DOHH2 (cell line): Measurements from ENCODE around the gene IFNAR2.

ENCODE experiments used
- H3F3A ChIP-seq: fragments of 200-600 bp; sonication (generic), shearing (Covaris generic); 2 replicates; pipeline ENCODE4 v1.6.0; 2016; ENCODE audit warnings: antibody characterized with exemption, mild to moderate bottlenecking; ENCODE audit not compliant: control insufficient read depth, insufficient read depth
- H3K27ac ChIP-seq: fragments of 200-600 bp; sonication (generic); 2 replicates; pipeline ENCODE4 v1.5.1; 2014; ENCODE audit warnings: low read depth, mild to moderate bottlenecking, low read length, moderate library complexity
- H3K27me3 ChIP-seq: fragments of 200-600 bp; sonication (generic); 2 replicates; pipeline ENCODE4 v1.6.1; 2014; ENCODE audit warnings: mild to moderate bottlenecking, low read length, mixed read lengths; ENCODE audit not compliant: control insufficient read depth
- H3K36me3 ChIP-seq: fragments of 200-600 bp; sonication (generic); 2 replicates; pipeline ENCODE4 v1.6.1; 2014; ENCODE audit warnings: mild to moderate bottlenecking, low read length, moderate library complexity, mixed read lengths; ENCODE audit not compliant: control insufficient read depth
- H3K4me1 ChIP-seq: fragments of 200-600 bp; sonication (generic); 2 replicates; pipeline ENCODE4 v1.6.1; 2014; ENCODE audit warnings: mild to moderate bottlenecking, low read length, mixed read lengths; ENCODE audit not compliant: control insufficient read depth
- H3K4me2 ChIP-seq: fragments of 200-600 bp; sonication (generic); 2 replicates; pipeline ENCODE4 v1.6.0; 2014; ENCODE audit warnings: mild to moderate bottlenecking, low read length, moderate library complexity
- H3K4me3 ChIP-seq: fragments of 200-600 bp; sonication (generic); 2 replicates; pipeline ENCODE4 v1.5.1; 2014; ENCODE audit warnings: mild to moderate bottlenecking, low read length, mixed read lengths
- H3K79me2 ChIP-seq: fragments of 200-600 bp; sonication (generic); 2 replicates; pipeline ENCODE4 v1.6.1; 2014; ENCODE audit warnings: mild to moderate bottlenecking, low read length, mixed read lengths; ENCODE audit not compliant: control insufficient read depth
- H3K9me2 ChIP-seq: fragments of 200-600 bp; sonication (generic); replicated peaks from 2 replicates; pipeline ENCODE4 v1.6.1; 2014; ENCODE audit warnings: mild to moderate bottlenecking, low read length, mixed read lengths; ENCODE audit not compliant: control insufficient read depth
- H3K9me3 ChIP-seq: fragments of 200-600 bp; sonication (generic); 2 replicates; pipeline ENCODE4 v1.6.1; 2014; ENCODE audit warnings: antibody characterized with exemption, low read length, mixed read lengths; ENCODE audit not compliant: control insufficient read depth, insufficient read depth
- H4K20me1 ChIP-seq: fragments of 200-600 bp; sonication (generic); 2 replicates; pipeline ENCODE4 v1.6.0; 2014; ENCODE audit warnings: low read depth, mild to moderate bottlenecking, antibody characterized with exemption, low read length, moderate library complexity; ENCODE audit not compliant: control insufficient read depth, insufficient read depth
- CTCF ChIP-seq: fragments of 200-600 bp; sonication (generic); IDR thresholded peaks from one replicate; pipeline ENCODE4 v1.5.1; 2014; ENCODE audit warnings: antibody characterized with exemption, mild to moderate bottlenecking, low read depth, low read length; ENCODE audit not compliant: poor library complexity, severe bottlenecking
- EZH2phosphoT487 ChIP-seq: fragments of 200-600 bp; sonication (generic); IDR thresholded peaks from 2 replicates; pipeline ENCODE4 v1.6.1; 2017; ENCODE audit warnings: borderline replicate concordance, mild to moderate bottlenecking, antibody characterized with exemption, low read length, moderate library complexity, mixed read lengths

IFNAR2 gene

GRCh38 chr21:33197496-33197895, 32.2 kb upstream of the IFNAR2 start:
- Histone ChIP-seq H3K36me3 (no peaks in the 10 kb centered on the region), H3K27ac (no peak overlapping the region), H3K9me2 (no peaks in the 10 kb centered on the region), H3K79me2 (no peaks in the 10 kb centered on the region), H4K20me1 (no peaks in the 10 kb centered on the region), H3K27me3 (no peaks in the 10 kb centered on the region), H3K4me2 (no peak overlapping the region), H3K4me3 (no peak overlapping the region), H3K9me3 (no peaks in the 10 kb centered on the region), H3K4me1 (peaks cover 31% of the 10 kb centered on the region), H3F3A (peaks cover 3% of the 10 kb centered on the region; the same call in 1 of the 2 replicates)
- TF ChIP-seq EZH2phosphoT487, result no peak
- TF ChIP-seq CTCF, result no peak

- H3K4me1 ChIP-seq, result peaks cover 27% of the 10 kb centered on the region
- no peaks in the 10 kb centered on the region for H3K36me3 ChIP-seq
- TF ChIP-seq EZH2phosphoT487 (no peak), CTCF (no peak)
- no peak overlapping the region for H3K27ac ChIP-seq
- no peak overlapping the region for H3K4me2 ChIP-seq
- no peaks in the 10 kb centered on the region for H3K9me2 ChIP-seq
- H3K4me3 ChIP-seq, result no peak overlapping the region
- H4K20me1 ChIP-seq, result no peaks in the 10 kb centered on the region
- no peaks in the 10 kb centered on the region for H3K27me3 ChIP-seq
- H3K79me2 ChIP-seq, result no peaks in the 10 kb centered on the region
- H3K9me3 ChIP-seq, result no peaks in the 10 kb centered on the region
- peaks cover 3% of the 10 kb centered on the region; the same call in 1 of the 2 replicates for H3F3A ChIP-seq
Observed at GRCh38 chr21:33198346-33199099, 31.2 kb upstream of the IFNAR2 start.

- Histone ChIP-seq H3K9me3 (no peaks in the 10 kb centered on the region), H3K4me1 (peaks cover 33% of the 10 kb centered on the region), H3K36me3 (no peaks in the 10 kb centered on the region), H3K79me2 (no peaks in the 10 kb centered on the region), H3K27me3 (no peaks in the 10 kb centered on the region), H3K4me3 (no peak overlapping the region), H3K9me2 (no peaks in the 10 kb centered on the region), H3K27ac (no peak overlapping the region), H3F3A (peaks cover 5% of the 10 kb centered on the region; the same call in 1 of the 2 replicates), H3K4me2 (no peak overlapping the region), H4K20me1 (no peaks in the 10 kb centered on the region)
- TF ChIP-seq EZH2phosphoT487 (no peak), CTCF (no peak)
Observed at GRCh38 chr21:33199100-33199464, 30.7 kb upstream of the IFNAR2 start.
